Stimulated activated effector memory CD8-positive, alpha-beta T cell treated with anti-CD3 and anti-CD28 coated beads, Interleukin-12 subunit alpha, Interleukin-12 subunit beta, amount 100 ng/mL, for 72 hours (primary cell): ENCODE measurements around the gene DISC1.

Source experiments
- ATAC-seq: fragments of 150-1000 bp; cut with Tn5 transposase; 2 replicates; pipeline ENCODE4 v1.10.0; 2021
- DNase-seq, 2 donors: peaks; one replicate each; pipeline ENCODE4 v3.0.0; 2021 to 2022; ENCODE audit warnings: low spot score in 2 of 2
- H3K27ac Mint-ChIP-seq: one replicate; pipeline ENCODE4 v1.8.0; 2022; ENCODE audit warnings: mild to moderate bottlenecking, mixed read lengths
- H3K36me3 Mint-ChIP-seq: one replicate; pipeline ENCODE4 v1.8.0; 2022; ENCODE audit warnings: mild to moderate bottlenecking, mixed read lengths
- H3K4me1 Mint-ChIP-seq: one replicate; pipeline ENCODE4 v1.8.0; 2022; ENCODE audit warnings: mixed read lengths
- H3K4me3 Mint-ChIP-seq: one replicate; pipeline ENCODE4 v1.8.0; 2022; ENCODE audit warnings: mild to moderate bottlenecking, mixed read lengths
- H3K9me3 Mint-ChIP-seq: one replicate; pipeline ENCODE4 v1.8.0; 2022; ENCODE audit warnings: mixed read lengths

DISC1 gene

DNA sequence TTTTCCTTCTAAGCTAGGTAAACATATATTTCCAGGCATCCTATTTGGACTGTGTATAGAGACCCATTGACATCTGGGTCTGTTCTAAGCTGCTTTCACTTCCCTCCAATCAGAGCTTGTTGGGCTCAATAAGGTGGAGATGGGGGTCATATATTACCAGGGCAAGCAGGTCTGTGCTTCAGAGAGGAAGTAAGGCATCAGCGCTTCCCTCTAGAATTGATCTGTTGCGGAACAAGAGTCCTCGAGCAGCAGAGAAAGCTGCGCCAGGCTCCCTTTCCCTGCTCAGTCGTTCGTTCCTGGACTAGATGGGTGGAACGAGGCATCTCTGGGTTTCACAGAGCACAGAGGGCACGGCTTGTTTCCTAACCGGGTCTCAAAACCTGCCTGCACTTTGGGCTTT lies 63.5 kb downstream of the DISC1 start:
- peaks cover 4% of the 10 kb centered on the region for H3K9me3 Mint-ChIP-seq
- H3K27ac Mint-ChIP-seq, result no peak overlapping the region
- peaks cover 6% of the 10 kb centered on the region for H3K4me1 Mint-ChIP-seq
- no peak for DNase-seq
- no peak overlapping the region for H3K4me3 Mint-ChIP-seq
- no peak for ATAC-seq
- H3K36me3 Mint-ChIP-seq, result no peaks in the 10 kb centered on the region

DNA sequence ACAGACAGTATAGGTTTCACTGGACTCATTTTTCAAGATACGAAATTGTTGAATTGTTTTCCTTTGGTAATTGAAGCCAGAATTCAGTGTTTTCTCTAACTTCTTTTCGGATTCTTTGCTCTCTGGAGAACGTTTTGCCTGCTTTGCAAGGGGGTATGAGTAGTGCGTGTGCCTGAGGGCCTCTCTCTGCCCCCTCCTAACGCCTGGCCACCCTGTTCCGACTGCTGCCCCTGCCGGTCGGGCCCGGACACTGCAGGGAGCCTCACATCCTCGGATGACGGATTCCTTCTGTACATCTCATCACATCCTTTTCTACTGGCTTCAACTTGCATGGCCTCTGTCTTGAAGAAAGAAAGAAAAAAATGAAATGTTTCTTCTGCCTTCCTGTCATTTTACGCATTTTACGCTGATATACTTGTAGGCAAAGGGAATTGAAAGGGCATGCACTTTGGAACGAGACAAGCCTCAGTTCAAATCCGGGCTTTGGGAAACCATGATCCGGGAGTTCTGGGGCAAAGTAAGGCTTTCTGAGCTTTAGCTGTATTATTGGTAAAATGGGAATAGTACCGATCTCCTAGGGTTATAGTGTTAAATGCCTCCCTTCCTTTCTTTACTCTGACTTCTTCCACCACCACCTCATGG lies 65.1 kb downstream of the DISC1 start:
- no peak overlapping the region for H3K27ac Mint-ChIP-seq
- peaks cover 2% of the 10 kb centered on the region for H3K9me3 Mint-ChIP-seq
- peaks cover 6% of the 10 kb centered on the region for H3K4me1 Mint-ChIP-seq
- DNase-seq (no peak), ATAC-seq (no peak)
- no peak overlapping the region for H3K4me3 Mint-ChIP-seq
- H3K36me3 Mint-ChIP-seq, result no peaks in the 10 kb centered on the region

DNA sequence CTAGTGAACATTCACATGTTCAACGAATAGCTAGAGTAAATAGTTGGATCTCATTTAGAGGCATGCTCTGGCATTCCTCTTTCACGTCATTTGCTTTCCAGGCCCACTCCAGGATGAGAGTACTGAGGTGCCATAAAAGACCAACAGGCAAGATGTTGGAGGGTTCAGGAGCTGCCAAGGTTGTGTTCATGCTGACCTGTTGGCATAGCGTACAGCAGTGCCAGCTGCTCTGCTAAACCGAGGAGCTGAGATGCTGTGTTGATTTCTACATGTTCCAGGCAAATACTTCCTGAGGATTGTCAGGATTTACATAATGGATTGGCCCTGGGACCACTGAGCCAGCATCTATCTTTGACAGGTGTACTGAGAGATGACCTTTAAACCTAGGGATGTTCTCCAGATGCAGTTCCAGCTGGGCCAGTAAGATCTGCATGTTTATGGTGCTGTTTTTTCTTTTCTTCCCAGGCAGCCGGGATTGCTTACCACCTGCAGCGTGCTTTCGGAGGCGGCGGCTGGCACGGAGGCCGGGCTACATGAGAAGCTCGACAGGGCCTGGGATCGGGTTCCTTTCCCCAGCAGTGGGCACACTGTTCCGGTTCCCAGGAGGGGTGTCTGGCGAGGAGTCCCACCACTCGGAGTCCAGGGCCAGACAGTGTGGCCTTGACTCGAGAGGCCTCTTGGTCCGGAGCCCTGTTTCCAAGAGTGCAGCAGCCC lies 66.9 kb downstream of the DISC1 start:
- peaks cover 6% of the 10 kb centered on the region for H3K4me1 Mint-ChIP-seq
- no peak for ATAC-seq
- no peak overlapping the region for H3K4me3 Mint-ChIP-seq
- DNase-seq, result no peak
- no peak overlapping the region for H3K27ac Mint-ChIP-seq
- no peaks in the 10 kb centered on the region for H3K36me3 Mint-ChIP-seq
- H3K9me3 Mint-ChIP-seq, result no peaks in the 10 kb centered on the region

DNA sequence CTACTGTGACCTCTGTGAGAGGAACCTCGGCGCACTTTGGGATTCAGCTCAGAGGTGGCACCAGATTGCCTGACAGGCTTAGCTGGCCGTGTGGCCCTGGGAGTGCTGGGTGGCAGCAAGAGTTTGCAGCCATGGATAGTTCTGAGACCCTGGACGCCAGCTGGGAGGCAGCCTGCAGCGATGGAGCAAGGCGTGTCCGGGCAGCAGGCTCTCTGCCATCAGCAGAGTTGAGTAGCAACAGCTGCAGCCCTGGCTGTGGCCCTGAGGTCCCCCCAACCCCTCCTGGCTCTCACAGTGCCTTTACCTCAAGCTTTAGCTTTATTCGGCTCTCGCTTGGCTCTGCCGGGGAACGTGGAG lies 67.5 kb downstream of the DISC1 start:
- Mint-ChIP-seq H3K27ac (no peak overlapping the region), H3K9me3 (no peaks in the 10 kb centered on the region), H3K4me3 (no peak overlapping the region), H3K36me3 (no peaks in the 10 kb centered on the region), H3K4me1 (peaks cover 6% of the 10 kb centered on the region)
- DNase-seq, result no peak
- ATAC-seq, result no peak

DNA sequence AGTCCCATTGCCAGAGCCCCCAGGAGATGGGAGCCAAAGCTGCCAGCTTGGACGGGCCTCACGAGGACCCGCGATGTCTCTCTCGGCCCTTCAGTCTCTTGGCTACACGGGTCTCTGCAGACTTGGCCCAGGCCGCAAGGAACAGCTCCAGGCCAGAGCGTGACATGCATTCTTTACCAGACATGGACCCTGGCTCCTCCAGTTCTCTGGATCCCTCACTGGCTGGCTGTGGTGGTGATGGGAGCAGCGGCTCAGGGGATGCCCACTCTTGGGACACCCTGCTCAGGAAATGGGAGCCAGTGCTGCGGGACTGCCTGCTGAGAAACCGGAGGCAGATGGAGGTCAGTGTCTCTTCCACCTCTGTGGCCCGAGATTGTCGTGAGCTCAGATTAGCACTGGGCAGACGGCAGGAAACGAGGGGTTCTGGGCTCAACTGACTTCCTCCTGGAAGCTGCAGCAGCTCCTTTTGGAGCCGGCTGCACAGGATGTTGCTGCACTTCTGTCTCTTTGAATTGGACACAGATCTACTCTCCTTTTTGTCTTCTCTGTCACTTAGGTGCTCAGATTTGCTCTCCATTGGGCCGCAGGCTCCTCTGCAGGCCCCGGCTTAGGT lies 68.0 kb downstream of the DISC1 start:
- peaks cover 9% of the 10 kb centered on the region for H3K4me1 Mint-ChIP-seq
- no peaks in the 10 kb centered on the region for H3K36me3 Mint-ChIP-seq
- ATAC-seq (no peak), DNase-seq (no peak)
- no peak overlapping the region for H3K27ac Mint-ChIP-seq
- no peak overlapping the region for H3K4me3 Mint-ChIP-seq
- H3K9me3 Mint-ChIP-seq, result no peaks in the 10 kb centered on the region

DNA sequence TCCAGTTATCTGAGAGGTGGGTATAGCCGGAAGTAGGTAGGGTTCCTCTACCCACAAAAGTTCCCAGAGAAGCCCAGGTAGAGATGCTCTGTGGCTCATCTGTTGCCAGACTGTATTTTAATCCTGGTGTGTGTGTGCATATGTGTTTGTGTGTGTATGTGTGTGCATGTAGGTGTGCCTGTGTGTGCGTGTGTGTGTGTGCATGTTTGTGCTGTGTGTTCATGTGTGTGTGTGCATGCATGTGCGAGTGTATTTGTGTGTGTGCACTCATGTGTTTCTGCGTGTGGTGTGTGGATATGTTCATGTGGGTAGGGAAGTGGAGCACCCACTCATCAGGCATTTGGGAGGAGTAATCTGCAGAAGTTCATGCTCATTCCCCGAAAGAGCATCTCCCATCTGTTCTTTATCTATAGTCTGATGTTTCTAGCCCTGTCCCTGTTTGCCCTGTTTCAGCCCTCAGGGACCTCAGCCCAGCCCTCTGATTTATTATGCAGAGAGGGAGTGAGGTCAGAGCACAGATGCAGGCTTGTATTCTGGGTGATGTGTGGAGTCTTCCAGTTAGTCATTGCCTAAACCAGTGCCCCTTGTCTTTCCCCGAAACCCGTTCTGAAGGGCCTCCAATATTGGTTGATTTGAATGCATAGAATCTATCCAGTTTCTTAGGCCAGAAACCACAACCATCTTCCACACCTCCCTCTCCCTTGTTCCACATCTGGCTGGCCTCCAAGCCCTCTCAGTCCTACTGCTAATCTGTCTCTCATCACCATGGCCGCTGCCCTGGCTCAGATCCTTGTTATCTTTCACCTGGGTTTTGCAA lies 69.1 kb downstream of the DISC1 start:
- Mint-ChIP-seq H3K9me3 (no peaks in the 10 kb centered on the region), H3K36me3 (no peaks in the 10 kb centered on the region), H3K27ac (no peak overlapping the region), H3K4me1 (peaks cover 12% of the 10 kb centered on the region), H3K4me3 (no peak overlapping the region)
- DNase-seq (no peak), ATAC-seq (no peak)

DNA sequence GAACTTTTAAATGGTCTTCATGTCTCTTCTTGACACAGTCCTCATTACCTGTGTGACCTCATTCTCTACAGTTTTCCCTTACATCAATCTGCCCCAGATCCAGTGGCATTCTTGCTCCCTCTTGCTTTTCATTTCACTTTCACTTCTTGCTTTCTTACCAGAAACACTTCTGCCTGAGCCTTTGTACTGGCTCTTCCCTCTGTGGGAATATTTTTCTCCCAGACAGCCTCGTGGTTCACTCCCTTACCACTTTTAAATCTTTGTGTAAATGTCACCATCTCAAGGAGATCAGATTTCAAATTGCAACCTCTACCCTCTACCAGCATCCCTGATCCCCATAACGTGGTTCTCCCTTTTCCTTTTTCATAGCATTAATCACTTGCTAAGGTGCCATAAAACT lies 73.2 kb downstream of the DISC1 start:
- Mint-ChIP-seq H3K4me3 (no peak overlapping the region), H3K27ac (peak overlapping the region; percentile 1)
- ATAC-seq, result no peak

DNA sequence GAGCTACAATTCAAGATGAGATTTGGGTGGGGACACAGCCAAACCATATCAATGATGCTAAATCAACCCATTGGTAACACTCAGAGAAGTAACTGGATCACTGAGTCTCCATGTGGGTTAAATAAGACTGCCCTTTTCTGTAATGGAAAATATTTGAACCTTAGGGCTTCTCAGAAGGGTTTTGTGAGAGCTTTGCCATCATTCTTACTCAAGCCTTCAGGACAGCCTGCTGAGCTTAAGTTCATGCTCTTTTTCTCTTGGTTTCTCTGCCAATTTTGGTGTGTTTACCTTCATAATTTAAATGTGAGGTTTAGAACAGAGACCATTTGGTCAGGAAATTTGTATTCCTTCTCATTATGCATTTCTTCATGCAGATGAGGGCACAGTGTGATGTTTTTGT lies 74.7 kb downstream of the DISC1 start:
- Mint-ChIP-seq H3K4me3 (no peak overlapping the region), H3K4me1 (peaks cover 12% of the 10 kb centered on the region), H3K36me3 (no peaks in the 10 kb centered on the region), H3K27ac (no peak overlapping the region), H3K9me3 (no peaks in the 10 kb centered on the region)
- DNase-seq, result no peak
- ATAC-seq, result no peak

More for the DNA sequence above, 73.2 kb downstream of the DISC1 start:
- no peak for DNase-seq
- Mint-ChIP-seq H3K36me3 (no peaks in the 10 kb centered on the region), H3K9me3 (no peaks in the 10 kb centered on the region), H3K4me1 (peaks cover 12% of the 10 kb centered on the region)

DNA sequence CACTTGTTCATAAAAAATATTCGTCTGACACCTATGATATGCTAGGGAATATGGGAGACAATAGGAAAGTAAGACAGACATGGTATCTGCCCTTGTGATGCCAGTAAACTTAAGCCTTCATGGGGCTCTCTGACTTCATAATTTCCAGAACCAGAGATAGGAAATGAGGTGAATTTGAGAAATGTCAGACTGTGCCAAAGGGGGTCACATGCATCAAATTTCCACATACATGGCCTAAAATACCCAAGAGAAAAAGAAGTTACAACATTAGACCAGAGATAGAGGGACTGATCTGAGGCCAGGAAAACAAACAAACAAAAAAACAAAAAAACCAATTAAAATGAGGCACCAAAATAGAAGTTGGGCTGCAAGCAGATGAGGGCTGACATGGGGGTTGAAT lies 75.7 kb downstream of the DISC1 start:
- no peak overlapping the region for H3K4me3 Mint-ChIP-seq
- H3K4me1 Mint-ChIP-seq, result peaks cover 12% of the 10 kb centered on the region
- no peak overlapping the region for H3K27ac Mint-ChIP-seq
- H3K36me3 Mint-ChIP-seq, result no peaks in the 10 kb centered on the region
- no peaks in the 10 kb centered on the region for H3K9me3 Mint-ChIP-seq
- ATAC-seq, result no peak
- DNase-seq, result no peak

DNA sequence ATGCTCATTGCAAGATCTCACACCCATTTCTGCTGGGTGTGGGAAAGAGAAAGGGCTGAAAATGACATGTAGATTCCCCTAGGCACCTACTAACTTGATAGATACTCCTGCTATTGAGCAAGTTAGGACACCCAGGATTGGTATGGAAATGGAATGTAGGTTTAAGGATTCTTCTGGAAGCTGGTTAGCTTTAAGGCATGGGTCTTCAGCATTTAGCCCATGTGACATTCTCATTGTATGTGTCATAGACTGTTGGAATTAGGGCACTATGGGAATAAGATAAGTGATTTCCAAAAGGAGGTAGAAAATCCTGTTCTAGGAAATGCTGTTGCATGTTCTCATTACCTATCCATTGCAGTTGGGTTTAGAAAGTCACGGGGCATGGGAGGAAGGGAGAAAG lies 76.2 kb downstream of the DISC1 start:
- ATAC-seq (no peak), DNase-seq (no peak)
- H3K4me3 Mint-ChIP-seq, result no peak overlapping the region
- no peaks in the 10 kb centered on the region for H3K36me3 Mint-ChIP-seq
- H3K27ac Mint-ChIP-seq, result no peak overlapping the region
- H3K4me1 Mint-ChIP-seq, result peaks cover 12% of the 10 kb centered on the region
- H3K9me3 Mint-ChIP-seq, result no peaks in the 10 kb centered on the region

DNA sequence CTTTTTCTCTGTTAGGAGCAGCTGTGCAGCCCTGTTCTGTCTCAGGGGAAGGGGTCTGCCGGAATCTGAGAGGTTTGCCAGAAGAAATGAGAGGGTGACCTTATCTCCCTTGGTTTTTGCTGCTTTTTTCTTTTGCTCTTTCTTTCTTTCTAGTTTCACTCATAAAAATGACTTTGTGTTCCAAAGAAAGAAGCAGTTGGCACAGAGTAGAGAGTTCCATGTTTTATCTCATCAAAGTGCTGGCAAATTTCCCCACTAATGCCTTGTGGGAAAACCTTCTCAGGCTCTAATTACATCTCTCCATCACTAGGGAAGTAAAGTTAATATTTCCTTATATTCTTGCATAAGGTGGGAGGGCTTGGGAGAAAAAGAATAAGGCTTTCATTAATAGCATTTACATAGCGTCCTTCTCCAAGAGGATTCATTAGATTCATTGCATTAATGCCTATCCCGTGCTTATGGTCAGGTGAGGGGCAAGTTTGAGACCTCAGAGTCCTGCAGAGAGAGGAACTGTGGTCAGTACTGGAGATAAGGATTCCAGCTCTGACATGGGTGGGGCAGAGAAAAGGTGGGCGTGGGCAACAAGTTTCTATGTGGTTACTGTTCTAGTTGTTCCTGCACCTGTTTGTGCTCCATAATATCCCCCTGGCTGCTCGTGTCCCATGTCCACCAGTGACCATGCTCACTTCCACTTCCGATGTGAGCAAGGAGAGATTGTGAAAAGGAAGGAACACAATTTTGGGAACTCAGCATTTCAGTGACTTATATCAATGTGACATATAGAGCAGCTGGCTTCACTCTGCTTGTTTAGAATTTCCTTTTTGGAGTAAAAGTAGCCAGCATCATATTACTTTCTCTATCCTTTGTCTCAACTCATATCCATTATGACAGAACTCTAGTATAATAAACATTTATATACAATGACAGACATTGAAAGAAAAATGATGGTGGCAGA lies 79.5 kb downstream of the DISC1 start:
- ATAC-seq (no peak), DNase-seq (no peak)
- Mint-ChIP-seq H3K27ac (no peak overlapping the region), H3K9me3 (no peaks in the 10 kb centered on the region), H3K4me3 (no peak overlapping the region), H3K4me1 (no peaks in the 10 kb centered on the region), H3K36me3 (no peaks in the 10 kb centered on the region)

DNA sequence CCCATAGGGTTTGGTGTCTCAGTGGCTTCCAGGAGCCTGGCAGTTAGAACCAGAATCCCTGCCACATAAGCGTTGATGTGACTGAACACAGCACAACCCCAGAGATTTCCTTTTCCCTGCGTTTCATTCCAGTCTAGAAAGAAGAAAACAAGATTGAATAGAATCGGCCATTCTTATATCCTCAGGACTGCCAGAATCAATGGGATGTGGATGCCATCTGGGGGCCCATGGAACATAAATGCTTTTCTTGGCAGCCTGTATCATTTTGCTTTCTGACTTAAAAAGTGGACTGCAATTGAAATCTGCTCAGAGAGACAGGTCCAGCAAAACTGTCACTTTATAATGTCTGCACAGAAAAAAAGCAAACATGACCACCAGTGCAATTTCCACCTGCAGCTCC lies 80.3 kb downstream of the DISC1 start:
- no peaks in the 10 kb centered on the region for H3K36me3 Mint-ChIP-seq
- no peak overlapping the region for H3K4me3 Mint-ChIP-seq
- H3K9me3 Mint-ChIP-seq, result no peaks in the 10 kb centered on the region
- no peak overlapping the region for H3K27ac Mint-ChIP-seq
- no peaks in the 10 kb centered on the region for H3K4me1 Mint-ChIP-seq
- DNase-seq, result no peak
- no peak for ATAC-seq

DNA sequence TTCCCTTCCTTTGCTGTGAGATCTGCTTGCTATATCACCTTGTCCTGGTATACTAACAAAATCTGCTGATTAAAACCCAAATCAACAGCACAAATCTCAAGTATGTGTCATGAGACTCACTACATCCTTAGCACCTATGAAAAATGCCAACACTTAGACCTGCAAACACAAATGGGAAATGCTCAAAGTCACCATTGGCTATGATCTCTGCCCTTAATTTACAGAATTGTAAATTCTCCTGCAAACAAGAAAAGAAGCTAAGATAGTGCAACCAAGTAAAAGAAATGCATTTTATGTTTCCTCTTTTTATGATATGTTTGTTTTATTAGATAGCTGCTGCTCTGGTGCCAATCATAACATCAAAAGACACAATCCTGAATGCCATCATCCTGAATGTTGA lies 80.8 kb downstream of the DISC1 start:
- DNase-seq, result no peak
- Mint-ChIP-seq H3K4me1 (no peaks in the 10 kb centered on the region), H3K4me3 (no peak overlapping the region), H3K27ac (no peak overlapping the region), H3K36me3 (no peaks in the 10 kb centered on the region), H3K9me3 (no peaks in the 10 kb centered on the region)
- no peak for ATAC-seq

DNA sequence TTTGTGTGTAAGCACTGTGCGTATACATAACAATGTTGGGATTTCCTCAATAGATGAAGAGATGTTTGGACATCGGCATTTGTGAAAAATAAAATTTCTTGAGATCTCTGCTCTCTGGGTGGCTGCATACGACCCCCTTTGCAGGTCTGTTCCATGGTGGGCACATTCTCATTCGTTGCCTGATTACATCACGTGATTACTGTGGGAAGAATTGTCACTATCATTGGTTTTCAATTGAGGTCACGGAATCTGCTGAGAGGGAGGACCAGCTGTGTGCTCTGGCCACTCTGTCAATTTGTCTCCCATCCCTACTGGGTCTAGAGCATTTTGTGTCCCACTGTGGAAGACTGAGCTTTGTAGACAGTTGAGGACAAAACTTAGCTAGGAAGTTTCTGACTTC lies 81.8 kb downstream of the DISC1 start:
- H3K27ac Mint-ChIP-seq, result no peak overlapping the region
- DNase-seq (no peak), ATAC-seq (no peak)
- H3K4me1 Mint-ChIP-seq, result no peaks in the 10 kb centered on the region
- no peak overlapping the region for H3K4me3 Mint-ChIP-seq
- H3K9me3 Mint-ChIP-seq, result peaks cover 7% of the 10 kb centered on the region
- no peaks in the 10 kb centered on the region for H3K36me3 Mint-ChIP-seq

DNA sequence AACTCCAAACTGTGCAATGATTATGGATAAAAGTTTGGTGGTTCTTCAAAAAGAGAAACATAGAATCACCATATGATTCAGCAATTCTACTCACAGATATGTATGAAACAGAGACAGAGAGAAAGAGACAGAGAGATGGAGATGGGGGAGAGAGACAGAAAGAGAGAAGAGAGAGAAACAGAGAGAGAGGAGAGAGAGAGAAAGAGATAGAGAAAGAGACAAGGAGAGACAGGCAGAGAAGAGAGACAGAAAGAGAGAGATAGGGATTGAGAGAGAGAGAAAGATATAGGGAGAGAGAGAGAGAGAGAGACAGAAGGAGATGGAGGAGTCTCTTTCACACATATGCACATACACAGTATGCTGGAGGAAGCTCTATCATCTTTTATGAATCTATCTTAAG lies 87.8 kb downstream of the DISC1 start:
- ATAC-seq (no peak), DNase-seq (no peak)
- H3K27ac Mint-ChIP-seq, result no peak overlapping the region
- peaks cover 10% of the 10 kb centered on the region for H3K9me3 Mint-ChIP-seq
- H3K4me1 Mint-ChIP-seq, result no peaks in the 10 kb centered on the region
- no peak overlapping the region for H3K4me3 Mint-ChIP-seq
- no peaks in the 10 kb centered on the region for H3K36me3 Mint-ChIP-seq
